HG03103 (cell line): ENCODE data around the gene FKRP.
"Not testable (repeated sequence)": the region's sequence is repeated elsewhere in the genome, so short reads cannot be mapped to it uniquely, and the experiment has no call there.

Source experiments
- ATAC-seq: cut with Tn5 transposase; IDR thresholded peaks from one replicate; pipeline ENCODE4 v1.9.1; 2021; ENCODE audit warnings: low read depth; ENCODE audit not compliant: unreplicated experiment

The FKRP gene

DNA sequence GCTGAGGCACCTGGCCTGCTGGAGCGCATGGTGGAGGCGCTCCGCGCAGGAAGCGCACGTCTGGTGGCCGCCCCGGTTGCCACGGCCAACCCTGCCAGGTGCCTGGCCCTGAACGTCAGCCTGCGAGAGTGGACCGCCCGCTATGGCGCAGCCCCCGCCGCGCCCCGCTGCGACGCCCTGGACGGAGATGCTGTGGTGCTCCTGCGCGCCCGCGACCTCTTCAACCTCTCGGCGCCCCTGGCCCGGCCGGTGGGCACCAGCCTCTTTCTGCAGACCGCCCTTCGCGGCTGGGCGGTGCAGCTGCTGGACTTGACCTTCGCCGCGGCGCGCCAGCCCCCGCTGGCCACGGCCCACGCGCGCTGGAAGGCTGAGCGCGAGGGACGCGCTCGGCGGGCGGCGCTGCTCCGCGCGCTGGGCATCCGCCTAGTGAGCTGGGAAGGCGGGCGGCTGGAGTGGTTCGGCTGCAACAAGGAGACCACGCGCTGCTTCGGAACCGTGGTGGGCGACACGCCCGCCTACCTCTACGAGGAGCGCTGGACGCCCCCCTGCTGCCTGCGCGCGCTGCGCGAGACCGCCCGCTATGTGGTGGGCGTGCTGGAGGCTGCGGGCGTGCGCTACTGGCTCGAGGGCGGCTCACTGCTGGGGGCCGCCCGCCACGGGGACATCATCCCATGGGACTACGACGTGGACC is 10.1 kb downstream of the FKRP start:
- no peak for ATAC-seq

DNA sequence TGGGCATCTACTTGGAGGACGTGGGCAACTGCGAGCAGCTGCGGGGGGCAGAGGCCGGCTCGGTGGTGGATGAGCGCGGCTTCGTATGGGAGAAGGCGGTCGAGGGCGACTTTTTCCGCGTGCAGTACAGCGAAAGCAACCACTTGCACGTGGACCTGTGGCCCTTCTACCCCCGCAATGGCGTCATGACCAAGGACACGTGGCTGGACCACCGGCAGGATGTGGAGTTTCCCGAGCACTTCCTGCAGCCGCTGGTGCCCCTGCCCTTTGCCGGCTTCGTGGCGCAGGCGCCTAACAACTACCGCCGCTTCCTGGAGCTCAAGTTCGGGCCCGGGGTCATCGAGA is 10.7 kb downstream of the FKRP start:
- ATAC-seq = no peak

DNA sequence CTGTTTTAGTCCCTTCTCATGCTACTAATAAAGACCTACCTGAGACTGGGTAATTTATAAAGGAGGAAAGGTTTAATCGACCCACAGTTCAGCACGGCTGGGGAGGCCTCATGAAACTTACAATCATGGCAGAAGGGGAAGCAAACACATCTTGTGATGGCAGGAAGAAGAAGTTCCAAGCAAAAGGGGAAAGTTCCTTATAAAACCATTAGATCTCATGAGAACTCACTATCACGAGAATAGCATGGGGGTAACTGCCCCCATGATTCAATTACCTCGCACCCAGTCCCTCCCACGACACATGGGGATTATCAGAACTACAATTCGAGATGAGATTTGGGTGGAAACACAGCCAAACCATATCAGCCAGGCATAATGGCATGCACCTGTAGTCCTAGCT is 13.3 kb downstream of the FKRP start:
- ATAC-seq = no peak

DNA sequence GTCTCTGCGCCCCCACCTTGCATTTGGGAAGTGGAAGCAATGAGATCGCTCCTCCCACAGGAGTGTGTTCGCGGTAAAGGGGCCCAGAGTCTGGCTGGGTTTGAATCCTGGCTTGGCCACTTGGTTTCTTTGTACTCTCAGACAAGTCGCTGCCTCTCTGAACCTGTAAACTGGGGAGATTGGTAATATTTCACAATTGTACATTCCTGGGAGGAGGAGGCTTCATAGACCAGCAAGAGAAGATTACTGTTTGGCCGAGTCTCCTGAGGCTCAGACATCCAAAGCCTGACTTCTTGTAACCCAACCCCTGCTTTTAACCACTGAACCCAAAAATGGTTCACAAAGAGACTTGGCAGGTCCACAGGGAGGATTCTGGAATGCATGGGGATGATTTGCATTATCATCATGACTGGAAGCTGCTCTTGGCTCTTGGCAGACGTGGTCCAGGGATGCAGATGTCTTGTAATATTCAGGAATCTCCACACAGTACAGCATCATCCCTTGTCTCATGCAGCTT is 14.0 kb downstream of the FKRP start:
- ATAC-seq = no peak

DNA sequence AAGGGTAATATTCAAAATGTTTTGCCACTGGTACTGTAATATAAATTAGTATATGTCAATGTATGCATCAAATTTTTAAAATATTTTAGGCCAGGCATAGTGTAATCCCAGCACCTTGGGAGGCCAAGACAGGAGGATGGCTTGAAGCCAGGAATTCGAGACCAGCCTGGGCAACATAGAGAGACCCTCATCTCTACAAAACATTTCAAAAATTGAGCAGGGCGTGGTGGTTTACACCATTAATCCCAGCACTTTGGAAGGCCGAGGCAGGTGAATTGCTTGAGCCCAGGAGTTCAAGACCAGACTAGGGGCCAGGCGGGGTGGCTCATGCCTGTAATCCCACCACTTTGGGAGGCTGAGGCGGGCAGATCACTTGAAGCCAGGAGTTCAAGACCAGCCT is 14.5 kb downstream of the FKRP start:
- no peak for ATAC-seq

DNA sequence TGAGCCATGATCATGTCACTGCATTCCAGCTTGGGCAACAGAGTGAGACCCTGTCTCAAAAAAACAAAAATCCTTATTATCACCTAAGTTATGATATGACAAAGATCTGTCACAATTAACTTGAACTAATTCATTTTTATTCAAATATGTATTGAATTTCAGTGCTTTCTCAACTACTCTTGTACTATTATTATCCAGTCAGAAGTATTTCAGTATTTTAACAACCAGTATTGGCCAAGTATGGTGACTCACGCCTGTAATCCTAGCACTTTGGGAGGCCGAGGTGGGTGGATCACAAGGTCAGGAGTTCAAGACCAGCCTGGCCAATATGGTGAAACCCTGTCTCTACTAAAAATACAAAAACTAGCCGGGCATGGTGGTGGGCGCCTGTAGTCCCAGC is 15.0 kb downstream of the FKRP start:
- not testable (repeated sequence) for ATAC-seq

DNA sequence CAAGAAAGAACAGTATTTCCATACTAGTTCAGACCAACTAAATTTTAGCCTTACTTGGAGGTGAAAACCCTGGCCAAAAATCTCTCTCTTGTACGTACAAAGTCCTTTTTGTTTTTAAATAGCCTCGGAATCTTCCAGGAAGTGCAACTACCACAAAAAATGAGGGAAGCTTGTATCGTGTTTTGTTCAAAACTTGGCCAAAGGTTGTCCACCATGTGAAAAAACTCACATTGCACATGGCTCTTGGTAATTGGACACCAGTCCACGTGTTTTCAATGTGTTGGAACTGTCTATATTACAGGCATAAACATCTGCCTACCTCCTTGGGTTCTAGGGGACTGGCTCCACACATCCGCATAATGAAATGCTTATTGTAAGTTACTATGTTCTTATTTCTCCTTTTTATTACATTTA is 15.6 kb downstream of the FKRP start:
- ATAC-seq = no peak

DNA sequence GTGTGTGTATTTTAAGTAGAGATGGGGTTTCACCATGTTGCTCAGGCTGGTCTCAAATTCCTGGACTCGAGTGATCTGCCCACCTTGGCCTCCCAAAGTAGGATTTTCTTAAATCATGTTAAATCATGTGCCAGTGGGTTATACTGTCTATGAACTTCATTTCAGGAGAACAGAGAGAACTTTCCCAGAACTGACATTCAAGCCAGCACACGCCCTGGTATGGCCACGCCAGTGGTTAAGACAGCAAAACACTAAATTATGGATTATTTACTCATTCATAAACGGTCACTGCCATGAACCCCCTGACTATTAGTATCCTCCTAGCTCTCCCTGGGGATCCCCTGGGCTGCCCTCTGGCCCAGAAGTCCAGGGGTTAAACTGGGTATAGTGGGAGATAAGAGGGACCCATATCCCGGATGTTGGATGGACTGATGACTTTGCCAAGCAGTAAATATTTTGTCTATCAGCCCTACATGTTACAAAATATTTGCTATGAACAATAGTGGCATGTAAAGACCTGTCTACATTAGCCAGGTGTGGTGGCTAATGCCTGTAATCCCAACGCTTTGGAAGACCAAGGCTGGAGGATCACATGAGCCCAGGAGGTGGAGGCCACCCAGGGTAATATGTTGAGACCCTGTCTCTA is 16.5 kb downstream of the FKRP start:
- no peak for ATAC-seq

DNA sequence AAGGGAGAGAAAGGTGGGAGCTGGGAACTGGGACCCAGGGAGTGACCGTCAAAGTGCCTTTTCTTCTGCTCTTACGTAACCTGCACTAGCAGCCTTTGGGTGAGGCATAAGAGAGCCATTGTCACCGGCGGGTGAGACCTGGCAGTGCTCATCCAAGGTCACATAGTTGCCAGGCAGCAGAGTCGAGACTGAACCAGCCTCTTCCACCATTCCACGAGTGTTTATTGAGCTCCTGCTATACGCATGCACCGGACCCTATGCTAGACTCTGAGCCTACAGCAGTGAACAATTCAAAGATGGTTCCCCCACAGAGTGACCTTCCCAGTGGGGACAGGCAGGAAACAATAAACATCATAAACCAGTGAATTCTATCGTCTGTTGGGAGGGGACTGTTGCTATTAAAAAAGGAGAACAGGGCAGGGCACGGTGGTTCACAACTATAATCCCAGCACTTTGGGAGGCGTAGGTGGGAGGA is 19.0 kb downstream of the FKRP start:
- ATAC-seq = no peak

DNA sequence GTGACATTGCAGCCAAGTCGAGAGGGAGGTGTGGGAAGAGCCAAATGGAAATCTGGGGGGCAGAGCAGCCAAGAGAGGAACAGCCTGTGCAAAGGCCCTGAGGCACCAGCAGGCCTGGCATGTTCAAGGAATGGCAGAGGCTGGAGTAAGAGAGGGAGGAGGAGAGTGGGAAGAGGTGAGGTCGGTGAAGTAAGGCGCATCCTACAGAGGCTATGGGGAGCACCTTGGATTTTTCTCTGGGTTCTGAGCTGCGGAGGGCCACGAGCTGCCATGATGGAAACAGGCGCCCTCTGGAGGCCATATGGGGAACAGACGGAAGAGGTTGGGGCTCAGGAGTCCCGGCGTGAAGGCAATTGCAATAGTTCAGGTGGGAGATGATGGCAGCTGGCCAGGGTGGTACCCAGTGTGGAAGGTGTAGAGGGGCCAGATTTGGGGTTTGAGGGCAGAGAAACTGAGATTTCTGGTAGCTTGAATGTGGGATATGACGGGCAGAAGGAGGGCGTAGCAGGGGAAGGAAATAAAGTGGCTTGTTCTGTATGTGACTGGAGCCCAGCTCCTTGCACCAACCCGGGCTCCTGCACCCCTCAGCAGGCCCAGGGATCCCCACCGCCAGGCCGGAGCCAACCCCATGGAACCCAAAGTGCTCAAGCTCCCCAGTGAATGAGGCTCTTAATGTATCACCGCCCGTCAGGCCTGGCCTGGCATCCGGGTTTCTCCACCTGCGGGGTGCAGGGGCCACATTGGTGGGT is 20.9 kb downstream of the FKRP start:
- no peak for ATAC-seq

DNA sequence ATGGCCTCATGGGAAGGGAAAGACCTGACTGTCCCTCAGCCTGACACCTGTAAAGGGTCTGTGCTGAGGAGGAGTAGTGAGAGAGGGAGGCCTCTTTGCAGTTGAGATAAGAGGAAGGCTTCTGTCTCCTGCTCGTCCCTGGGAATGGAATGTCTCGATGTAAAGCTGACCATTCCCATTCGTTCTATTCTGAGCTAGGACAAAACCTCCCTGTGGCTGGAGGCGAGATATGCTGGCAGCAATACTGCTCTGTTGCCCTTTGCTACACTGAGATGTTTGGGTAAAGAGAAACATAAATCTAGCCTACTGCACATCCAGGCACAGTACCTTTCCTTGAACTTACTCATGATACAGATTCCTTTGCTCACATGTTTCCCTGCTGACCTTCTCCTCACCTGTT is 22.9 kb downstream of the FKRP start:
- ATAC-seq = not testable (repeated sequence)

DNA sequence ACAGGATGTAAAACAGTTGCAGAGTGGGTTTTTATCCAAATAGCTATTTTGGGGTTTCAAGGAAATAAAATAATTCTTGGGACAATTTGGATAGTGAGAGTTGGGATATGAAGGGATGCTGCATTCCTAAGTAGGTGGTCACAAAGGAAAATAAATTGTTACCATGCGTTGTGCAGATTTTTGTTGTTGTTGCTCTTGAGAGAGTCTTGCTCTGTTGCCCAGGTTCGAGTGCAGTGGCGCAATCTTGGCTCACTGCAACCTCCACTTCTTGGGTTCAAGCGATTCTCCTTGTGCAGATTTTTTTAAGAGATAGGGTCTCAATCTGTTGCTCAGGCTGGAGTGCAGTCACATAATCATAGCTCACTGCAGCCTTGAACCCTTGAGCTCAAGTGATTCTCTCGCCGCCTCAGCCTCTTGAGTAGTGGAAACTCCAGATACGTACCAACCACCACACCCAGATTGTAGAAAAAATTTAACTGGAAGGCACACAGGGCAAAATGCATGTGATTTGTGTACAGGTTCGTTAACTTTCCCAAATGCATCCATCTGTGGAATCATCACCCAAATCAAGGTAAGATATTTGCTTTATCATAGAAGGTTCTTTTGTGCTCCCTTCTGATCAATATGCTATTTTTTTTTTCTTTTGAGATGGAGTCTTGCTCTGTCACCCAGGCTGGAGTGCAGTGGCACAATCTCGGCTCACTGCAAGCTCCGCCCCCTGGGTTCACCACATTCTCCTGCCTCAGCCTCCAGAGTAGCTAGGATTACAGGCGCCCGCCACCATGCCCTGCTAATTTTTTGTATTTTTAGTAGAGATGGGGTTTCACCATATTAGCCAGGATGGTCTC is 26.5 kb downstream of the FKRP start:
- no peak for ATAC-seq

DNA sequence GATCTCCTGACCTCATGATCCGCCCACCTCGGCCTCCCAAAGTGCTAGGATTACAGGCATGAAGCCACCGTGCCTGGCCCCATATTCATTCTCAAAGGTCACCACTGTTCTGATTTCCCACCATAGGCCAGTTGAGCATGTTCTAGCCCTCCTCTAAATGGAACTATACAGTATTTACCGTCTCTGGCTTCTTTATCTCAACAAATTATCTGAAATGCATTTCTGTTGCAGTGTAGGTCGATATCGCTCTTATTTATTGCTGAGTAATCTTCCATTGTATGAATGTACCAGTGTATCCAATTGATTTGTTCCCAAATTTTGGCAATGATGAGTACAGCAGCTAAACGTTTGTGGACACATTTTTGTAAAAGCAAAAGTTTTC is 27.2 kb downstream of the FKRP start:
- ATAC-seq = no peak

DNA sequence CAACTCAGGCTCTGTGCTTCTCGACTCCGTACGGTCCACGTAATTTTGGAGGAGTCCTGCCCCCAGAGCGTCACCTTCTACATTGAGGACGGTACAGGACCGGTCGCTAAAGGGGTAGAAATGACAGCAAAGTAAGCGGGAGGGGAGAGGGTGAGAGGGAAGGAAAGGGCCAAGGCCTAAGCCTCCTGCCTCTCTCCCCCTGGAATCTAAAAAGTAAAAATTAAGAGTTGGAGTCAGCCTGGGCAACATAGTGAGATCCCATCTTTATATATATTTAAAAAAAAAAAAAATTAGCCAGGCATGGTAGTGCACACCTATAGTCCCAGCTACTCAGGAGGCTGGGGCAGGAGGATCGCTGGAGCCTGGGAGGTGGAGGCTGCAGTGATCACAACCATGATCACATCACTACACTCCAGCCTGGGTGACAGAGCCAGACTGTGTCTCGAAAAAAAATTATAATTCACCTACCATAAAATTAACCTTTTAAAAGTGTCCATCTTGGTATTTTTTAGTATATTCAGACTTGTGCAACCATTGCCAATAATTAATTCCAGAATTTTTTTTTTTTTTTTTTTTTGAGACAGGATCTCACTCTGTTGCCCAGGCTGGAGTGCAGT is 29.9 kb downstream of the FKRP start:
- ATAC-seq = no peak

DNA sequence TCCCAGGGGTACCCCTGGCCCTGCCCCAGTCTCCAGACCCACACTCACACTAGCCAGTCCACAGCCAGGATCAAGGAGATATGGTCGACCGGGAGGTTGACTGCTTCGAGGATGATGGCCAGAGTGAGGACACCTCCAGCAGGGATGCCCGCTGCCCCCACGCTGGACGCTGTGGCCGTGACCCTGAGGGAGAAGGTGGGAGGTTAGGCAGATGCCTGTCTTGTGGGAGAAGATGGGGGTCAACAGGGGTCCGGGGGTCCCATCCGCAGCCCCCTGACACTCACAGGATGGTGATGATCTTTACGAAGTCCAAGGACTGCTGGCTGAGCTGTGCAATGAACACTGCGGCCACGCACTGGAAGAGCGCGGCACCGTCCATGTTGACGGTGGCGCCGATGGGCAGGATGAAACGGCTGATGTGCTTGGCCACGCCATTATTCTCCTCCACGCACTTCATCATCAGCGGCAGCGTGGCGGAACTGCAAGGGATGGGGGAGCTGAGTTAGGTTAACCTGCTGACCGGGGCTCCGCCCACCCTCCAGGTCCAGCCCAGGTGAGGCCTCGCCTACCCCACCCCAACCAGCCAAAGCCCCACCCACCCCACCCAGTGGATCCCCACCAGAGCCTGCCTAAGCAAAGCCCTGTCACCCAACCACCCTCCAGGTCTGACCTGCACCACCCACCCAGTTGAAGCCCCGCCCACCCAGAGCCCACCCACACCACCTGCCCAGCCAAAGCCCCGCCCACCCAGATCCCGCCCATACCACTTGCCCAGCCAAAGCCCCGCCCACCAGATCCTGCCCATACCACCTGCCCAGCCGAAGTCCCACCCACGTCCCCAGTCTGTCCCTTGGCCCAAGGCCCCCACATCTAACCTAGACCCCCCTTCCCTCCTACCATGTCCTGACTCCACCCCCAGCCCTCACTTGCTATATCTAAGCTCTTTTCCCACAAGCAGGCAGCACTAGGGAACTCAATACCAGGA is 31.4 kb downstream of the FKRP start:
- ATAC-seq = no peak

DNA sequence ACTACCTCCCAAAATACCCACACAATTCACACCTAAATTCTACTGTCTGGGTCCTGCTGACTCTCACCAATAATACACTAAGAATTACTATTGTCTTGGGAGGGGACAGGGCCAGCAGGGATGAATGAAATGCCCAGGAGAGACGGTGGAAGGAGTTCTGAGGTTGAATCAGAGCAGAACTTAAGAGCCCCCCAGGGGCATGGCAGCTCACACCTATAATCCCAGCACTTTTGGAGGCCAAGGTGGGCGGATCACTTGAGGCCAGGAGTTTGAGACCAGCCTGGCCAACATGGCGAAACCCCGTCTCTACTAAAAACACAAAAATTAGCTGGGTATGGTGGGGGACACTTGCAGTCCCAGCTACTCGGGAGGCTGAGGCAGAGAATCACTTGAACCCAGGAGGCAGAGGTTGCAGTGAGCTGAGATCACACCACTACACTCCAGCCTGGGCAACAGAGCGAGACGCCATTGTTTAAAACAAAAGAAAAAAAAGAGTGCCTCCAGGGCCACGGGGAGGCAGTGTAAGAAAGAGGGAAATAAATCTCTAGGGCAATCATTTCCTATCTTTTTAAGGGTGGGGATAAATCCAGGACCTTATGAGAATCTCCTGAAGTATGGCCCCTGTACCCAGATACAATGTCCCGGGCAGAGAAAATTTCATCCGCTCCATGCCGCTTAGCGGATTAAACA is 32.2 kb downstream of the FKRP start:
- not testable (repeated sequence) for ATAC-seq

DNA sequence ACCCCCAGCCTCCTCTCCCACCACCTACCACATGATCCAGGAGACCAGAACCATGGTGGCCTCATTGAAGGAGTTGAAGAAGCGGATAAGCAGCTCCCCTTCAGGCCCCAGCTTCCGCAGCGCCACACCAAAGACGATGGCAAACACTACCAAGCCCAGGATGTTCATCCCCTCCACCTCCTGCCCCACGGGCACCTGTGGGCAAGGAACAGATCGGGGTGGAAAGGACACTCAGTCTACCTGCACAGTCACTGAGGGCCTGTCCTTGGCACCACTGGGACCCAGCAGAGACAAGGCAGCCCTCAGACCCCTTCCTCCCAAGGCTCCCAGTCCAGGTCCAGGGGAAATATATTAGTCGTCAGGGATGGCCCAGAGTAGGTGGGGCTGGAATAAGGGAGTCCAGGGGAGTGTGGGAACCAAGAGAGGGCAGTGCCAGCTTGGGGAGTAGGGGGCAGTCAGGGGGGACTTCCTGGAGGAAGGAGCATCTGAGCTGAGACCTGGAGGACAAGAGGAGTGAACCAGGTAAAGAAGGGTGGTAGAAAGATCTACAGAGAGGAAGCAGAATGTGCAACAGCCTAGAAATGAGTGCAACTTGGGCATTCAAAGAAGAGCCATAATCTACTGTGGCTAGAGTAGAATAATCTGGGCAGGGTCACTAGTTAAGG is 36.6 kb downstream of the FKRP start:
- ATAC-seq = no peak

DNA sequence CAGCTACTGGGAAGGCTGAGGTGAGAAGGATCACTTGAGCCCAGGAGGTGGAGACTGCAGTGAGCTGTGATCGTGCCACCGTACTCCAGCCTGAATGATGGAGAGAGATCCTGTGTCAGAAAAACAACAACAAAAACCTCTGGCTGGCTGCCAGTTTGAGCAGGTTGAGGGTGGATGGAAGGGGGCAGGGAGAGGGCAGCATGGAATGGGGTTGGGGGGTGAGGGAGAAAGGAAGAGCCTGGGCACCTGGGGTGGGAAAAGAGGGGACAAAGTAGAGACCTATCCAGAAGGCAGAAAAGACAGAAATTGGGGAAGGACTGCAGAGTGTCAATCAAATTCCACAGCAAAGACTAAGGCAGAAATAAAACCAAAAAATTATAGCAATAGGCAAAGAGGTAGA is 37.8 kb downstream of the FKRP start:
- no peak for ATAC-seq
